GM19351 (cell line): Measurements from ENCODE around the gene HACD1.

Experiments used
- ATAC-seq: cut with Tn5 transposase; IDR thresholded peaks from one replicate; pipeline ENCODE4 v1.9.1; 2021; ENCODE audit warnings: mild to moderate bottlenecking, moderate library complexity; ENCODE audit not compliant: unreplicated experiment

The HACD1 gene, protein sequence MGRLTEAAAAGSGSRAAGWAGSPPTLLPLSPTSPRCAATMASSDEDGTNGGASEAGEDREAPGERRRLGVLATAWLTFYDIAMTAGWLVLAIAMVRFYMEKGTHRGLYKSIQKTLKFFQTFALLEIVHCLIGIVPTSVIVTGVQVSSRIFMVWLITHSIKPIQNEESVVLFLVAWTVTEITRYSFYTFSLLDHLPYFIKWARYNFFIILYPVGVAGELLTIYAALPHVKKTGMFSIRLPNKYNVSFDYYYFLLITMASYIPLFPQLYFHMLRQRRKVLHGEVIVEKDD

DNA sequence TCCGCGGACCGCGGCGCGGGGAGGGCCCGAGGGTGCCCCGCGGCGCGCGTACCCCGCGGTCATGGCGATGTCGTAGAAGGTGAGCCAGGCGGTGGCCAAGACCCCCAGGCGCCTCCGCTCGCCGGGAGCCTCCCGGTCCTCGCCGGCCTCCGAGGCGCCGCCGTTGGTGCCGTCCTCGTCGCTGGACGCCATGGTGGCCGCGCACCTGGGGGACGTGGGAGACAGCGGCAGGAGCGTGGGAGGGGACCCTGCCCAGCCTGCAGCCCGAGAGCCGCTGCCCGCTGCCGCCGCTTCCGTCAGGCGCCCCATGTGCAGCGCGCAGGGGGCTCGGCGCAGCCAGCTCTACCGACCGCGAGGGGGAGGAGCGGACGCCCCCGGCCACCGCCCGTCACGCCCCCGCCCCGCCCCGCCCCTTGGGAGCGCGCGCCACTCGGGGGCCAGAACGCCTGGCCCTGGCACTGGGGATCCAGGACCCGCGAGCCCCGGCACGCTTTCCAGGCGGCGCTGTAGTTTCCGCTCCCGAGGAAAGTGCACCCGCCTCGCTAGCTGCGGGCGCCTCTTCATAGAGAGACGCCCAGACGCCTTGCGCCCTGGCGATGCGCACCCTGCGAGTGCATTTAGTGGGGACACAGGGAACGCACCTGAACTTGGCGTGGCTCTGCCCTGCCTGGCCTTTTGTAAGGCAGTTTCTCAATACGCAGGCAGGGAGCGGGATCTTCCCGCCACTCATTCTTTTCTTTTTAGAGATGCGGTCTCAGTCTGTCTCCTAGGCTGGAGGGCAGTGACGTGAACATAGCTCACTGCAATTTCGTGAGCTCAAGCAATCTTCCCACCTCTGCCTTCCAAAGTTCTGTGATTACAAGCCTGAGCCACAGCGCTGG lies at the start of gene HACD1:
Gene HACD1 (minus strand): TSS at position 344 of the 881 bp plus-strand sequence. CDS start 35 bp downstream, at position 309.
- peak; percentile 65 for ATAC-seq

- no peak for ATAC-seq
These were observed 48.6 kb upstream of the HACD1 start for GRCh38 chr10:17665747-17666146.

- no peak for ATAC-seq
These were observed 46.3 kb upstream of the HACD1 start for GRCh38 chr10:17663450-17663849.

GRCh38 chr10:17662193-17663138 lies 45.3 kb upstream of the HACD1 start:
- no peak for ATAC-seq

DNA sequence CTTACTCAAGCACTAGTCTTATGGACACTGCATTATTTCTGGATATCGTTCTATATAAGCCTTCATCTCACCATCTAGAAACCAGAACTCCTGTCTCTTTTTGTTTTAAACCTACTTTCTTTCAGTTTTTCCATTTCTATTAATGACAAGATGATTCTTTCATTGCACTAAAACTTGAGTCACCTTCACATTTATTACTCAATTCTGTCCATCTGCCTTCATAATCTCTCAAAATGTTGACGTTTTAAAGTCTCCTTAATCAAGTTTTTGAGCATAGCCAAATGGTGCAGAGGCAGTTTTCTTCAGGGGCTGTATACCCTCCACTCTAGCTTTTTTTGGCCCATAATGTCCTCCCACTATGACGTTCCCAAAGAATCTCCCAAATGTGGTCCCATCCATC lies 44.3 kb upstream of the HACD1 start:
- no peak for ATAC-seq

GRCh38 chr10:17660921-17661320 lies 43.7 kb upstream of the HACD1 start:
- no peak for ATAC-seq

DNA sequence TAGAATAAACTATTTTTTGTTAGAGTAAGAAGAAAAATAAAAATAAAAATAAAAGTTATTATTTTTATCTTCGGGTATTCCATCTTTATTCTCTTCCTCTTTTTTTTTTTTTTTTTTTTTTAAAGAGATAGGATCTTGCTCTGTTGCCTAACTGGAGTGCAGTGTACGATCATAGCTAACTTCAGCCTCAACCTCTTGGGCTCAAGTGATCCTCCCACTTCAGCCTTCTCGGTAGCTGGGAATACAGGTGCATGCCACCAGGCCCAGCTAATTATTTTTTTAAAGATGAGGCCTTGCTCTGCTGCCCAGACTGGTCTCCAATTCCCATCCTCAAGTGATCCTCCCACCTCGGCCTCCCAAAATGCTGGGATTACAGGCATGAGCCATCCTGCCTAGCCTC lies 42.2 kb upstream of the HACD1 start:
- ATAC-seq: no peak

DNA sequence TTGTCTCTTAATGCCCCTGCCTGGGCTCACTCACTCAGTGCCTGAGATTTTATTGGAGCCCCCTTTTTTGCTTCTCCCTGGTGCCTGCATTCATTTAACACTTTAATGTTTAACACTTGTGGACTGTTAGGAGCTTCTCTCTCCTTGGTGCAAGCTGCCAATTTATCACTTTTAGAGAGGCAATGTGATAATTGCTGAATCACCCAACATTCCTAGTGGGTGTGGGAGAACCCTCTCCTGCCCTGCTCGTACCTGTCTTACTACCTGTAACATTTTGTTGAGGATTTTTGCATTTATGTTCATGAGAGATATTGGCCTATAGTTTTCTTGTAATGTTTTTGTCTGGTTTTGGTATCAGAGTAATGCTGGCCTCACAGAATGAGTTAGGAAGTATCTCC lies 39.9 kb upstream of the HACD1 start:
- ATAC-seq: no peak

GRCh38 chr10:17655567-17656146 lies 38.5 kb upstream of the HACD1 start:
- peak; percentile 88 for ATAC-seq

DNA sequence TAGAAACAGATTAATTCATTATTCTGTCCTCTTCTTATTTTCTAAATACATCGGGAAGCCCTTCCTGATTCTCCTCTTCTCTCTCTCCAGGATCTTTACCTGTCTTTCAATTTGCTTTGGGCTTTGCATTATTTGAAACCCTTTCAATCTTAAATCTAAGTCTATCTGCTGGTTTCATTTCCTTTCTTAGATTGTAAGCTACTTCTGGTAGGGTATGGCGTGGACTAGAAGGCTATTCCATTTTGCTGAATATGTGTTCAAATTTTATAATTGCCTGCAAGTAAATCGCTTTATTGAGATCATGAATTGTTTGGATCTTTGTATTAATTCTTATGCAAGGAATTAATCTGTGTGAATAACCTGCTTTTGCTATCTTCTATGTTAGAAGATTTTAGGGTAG lies 37.8 kb upstream of the HACD1 start:
- ATAC-seq: peak; percentile 26

DNA sequence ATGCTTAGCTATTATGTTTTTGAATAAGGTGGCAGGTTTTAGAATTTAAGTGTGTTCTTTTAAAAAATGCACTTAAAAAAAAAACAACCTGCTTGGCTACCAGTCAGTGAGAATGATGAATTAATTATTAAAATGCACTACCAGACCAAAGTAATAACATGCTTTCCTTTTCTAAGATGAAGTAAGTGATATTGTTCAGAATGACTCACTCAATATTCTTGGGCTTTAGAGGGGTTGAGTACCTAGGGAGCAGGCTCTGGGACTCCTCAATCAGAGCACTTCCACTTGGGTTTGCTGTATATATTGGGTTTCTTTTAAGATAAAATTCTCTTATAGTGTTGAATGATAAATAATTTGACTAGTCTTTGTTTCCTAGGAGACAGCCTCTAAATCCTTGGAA lies 35.4 kb upstream of the HACD1 start:
- no peak for ATAC-seq

GRCh38 chr10:17651896-17652295 lies 34.7 kb upstream of the HACD1 start:
- no peak for ATAC-seq

GRCh38 chr10:17650416-17650815 lies 33.2 kb upstream of the HACD1 start:
- no peak for ATAC-seq

DNA sequence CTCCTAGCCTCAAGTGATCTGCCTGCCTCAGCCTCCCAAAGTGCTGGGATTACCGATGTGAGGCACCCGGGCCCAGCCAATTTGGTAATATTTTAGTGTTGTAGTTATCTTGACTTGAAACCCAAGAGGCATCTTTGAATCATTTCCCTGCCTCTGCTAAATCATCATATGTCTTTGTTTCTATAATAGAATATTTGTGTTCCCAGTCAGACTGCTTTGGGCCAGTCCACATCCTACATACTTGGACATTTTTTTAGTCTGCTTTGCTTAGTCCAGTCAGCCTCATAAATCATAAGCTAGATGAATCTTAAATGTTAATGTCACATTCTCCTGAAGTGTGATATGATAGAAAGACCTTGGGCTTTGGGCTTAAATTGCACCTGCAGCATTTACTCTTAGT lies 32.7 kb upstream of the HACD1 start:
- no peak for ATAC-seq

DNA sequence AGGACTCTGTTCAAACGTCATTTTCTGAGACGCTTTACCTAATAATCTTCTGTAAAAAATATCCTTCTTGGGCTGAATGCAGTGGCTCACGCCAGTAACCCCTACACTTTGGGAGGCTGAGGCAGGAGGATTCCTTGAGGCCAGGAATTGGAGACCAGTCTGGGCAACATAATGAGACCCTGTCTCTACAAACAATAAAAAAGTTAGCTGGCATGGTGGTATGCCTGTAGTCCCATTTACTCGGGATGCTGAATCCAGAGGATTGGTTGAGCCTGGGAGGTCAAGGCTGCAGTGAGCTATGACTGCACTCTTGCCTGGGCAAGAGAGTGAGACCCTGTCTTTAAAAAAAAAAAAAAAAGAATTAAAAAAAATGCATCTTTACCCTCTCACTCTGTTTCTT lies 31.9 kb upstream of the HACD1 start:
- ATAC-seq: no peak

DNA sequence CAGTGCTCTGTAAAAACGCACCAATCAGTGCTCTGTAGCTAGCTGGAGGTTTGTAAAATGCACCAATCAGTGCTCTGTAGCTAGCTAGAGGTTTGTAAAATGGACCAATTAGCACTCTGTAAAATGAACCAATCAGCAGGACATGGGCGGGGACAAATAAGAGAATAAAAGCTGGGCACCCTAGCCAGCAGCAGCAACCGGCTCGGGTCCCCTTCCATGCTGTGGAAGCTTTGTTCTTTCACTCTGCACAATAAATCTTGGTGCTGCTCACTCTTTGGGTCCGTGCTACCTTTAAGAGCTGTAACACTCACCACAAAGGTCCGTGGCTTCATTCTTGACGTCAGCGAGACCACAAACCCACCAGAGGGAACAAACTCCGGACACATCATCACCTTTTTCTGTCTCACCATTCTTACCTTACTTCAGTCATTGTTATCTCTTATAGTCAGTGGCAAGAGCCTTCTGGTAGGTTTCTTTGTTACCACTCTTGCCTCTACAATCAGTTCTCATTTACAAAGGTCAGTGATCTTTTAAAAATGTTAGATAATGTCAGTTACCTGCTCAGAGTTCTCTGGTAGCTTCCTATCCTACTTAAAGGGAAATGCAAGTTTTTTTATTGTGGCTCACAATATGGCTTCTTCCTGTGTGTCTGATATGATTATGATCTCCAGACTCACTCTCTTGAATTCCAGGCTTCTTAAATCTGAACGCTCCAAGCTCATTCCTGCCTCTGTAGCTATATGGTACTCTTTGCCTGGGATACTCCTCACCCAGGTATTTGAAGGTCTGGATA lies 31.3 kb upstream of the HACD1 start:
- ATAC-seq: no peak

DNA sequence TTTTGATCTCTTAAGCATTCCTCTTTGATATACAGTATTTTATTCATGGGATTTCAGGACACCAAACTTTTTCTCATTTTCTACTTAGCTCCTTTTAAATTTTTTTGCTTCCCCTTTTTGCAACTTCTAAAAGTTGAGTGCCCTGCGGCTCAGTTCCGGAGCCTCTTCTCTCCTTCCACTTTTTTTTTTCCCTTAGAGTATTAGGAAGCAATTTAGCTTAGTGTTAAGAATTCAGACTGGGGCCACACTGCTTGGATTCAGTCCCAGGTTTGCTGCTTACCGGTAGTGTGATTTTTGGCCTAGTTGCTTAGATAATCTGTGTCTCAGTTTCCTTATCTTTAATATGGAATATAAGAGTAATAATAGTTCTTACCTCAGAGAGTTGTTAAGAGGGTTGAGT lies 30.2 kb upstream of the HACD1 start:
- no peak for ATAC-seq

GRCh38 chr10:17645621-17646345 lies 28.6 kb upstream of the HACD1 start:
- ATAC-seq: no peak

- ATAC-seq: peak; percentile 36
These were observed 27.3 kb upstream of the HACD1 start for GRCh38 chr10:17644485-17644943.
